ENCODE measurements around the gene RAB24. TPM values are rescaled to one million over a fixed set of nuclear protein-coding genes. Genes with fewer than 3 reads are reported as not detected.

RAB24 gene
- total RNA-seq, 1 donor from 2014 or later: 15.9 TPM

DNA sequence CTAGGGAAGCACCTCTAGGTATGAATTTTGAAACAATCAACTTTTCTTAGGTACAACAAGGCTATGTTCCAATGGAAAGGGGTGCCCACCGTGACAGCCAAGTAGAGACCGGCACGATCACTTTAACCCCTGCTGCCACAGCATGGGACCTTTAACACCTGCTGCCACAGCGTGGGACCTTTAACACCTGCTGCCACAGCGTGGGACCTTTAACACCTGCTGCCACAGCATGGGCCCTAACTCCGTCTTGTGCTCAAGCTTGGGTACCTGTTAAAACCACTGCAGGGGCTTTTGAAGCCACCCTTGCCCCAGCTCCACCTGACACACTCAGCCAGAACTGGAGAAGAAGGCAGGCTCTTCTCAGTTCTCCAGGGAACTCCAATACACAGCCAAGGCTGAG lies 26.4 kb upstream of the RAB24 start:
- DNase-seq (ENCODE audit: low spot score): no peak
- Mint-ChIP-seq H3K27ac (ENCODE audit: unreplicated experiment) (no peak overlapping the region), H3K36me3 (ENCODE audit: low read depth, unreplicated experiment) (peaks cover 36% of the 10 kb centered on the region), H3K4me1 (ENCODE audit: unreplicated experiment) (peaks cover 18% of the 10 kb centered on the region), H3K4me3 (ENCODE audit: unreplicated experiment) (no peak overlapping the region), H3K9me3 (ENCODE audit: unreplicated experiment) (no peaks in the 10 kb centered on the region), H3K27me3 (ENCODE audit: unreplicated experiment) (peaks cover 13% of the 10 kb centered on the region)
- TF ChIP-seq, protein P1, sequence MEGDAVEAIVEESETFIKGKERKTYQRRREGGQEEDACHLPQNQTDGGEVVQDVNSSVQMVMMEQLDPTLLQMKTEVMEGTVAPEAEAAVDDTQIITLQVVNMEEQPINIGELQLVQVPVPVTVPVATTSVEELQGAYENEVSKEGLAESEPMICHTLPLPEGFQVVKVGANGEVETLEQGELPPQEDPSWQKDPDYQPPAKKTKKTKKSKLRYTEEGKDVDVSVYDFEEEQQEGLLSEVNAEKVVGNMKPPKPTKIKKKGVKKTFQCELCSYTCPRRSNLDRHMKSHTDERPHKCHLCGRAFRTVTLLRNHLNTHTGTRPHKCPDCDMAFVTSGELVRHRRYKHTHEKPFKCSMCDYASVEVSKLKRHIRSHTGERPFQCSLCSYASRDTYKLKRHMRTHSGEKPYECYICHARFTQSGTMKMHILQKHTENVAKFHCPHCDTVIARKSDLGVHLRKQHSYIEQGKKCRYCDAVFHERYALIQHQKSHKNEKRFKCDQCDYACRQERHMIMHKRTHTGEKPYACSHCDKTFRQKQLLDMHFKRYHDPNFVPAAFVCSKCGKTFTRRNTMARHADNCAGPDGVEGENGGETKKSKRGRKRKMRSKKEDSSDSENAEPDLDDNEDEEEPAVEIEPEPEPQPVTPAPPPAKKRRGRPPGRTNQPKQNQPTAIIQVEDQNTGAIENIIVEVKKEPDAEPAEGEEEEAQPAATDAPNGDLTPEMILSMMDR (IDR thresholded peaks at IDR 0.05; ENCODE audit: unreplicated experiment): no peak

DNA sequence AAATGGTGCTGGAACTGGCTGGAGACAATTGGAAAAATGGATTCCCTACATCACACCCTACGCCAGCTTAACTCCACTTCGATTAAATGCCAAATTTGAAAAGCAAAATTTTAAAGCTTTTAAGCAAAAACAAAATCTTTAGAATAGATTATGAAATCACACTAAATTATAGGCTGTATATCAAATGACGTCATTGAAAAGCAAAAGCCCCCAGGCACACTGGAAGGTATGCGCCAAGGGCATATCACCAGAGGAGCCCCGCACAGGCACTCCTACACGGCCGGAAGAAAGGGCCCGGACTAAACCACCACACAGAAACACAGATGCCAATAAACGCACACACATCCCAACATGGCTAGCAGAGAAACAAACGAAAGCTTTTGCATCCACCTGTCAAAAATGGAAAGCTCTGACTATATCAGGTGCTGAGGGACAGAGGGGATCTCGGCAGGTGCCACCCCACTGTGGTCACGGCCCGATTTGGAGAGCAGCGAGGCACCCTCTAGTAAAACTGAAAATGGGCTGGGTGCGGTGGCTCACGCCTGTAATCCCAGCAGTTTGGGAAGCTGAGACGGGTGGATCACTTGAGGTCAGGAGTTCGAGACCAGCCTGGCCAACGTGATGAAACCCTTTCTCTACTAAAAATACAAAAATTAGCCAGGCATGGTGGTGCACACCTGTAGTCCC lies 25.2 kb upstream of the RAB24 start:
- Mint-ChIP-seq H3K27me3 (ENCODE audit: unreplicated experiment) (peaks cover 8% of the 10 kb centered on the region), H3K27ac (ENCODE audit: unreplicated experiment) (no peak overlapping the region), H3K36me3 (ENCODE audit: low read depth, unreplicated experiment) (peaks cover 31% of the 10 kb centered on the region), H3K4me1 (ENCODE audit: unreplicated experiment) (peaks cover 18% of the 10 kb centered on the region), H3K9me3 (ENCODE audit: unreplicated experiment) (no peaks in the 10 kb centered on the region), H3K4me3 (ENCODE audit: unreplicated experiment) (no peak overlapping the region)
- no peak for DNase-seq (ENCODE audit: low spot score)
- TF ChIP-seq, protein P1 (IDR thresholded peaks at IDR 0.05; ENCODE audit: unreplicated experiment): no peak

DNA sequence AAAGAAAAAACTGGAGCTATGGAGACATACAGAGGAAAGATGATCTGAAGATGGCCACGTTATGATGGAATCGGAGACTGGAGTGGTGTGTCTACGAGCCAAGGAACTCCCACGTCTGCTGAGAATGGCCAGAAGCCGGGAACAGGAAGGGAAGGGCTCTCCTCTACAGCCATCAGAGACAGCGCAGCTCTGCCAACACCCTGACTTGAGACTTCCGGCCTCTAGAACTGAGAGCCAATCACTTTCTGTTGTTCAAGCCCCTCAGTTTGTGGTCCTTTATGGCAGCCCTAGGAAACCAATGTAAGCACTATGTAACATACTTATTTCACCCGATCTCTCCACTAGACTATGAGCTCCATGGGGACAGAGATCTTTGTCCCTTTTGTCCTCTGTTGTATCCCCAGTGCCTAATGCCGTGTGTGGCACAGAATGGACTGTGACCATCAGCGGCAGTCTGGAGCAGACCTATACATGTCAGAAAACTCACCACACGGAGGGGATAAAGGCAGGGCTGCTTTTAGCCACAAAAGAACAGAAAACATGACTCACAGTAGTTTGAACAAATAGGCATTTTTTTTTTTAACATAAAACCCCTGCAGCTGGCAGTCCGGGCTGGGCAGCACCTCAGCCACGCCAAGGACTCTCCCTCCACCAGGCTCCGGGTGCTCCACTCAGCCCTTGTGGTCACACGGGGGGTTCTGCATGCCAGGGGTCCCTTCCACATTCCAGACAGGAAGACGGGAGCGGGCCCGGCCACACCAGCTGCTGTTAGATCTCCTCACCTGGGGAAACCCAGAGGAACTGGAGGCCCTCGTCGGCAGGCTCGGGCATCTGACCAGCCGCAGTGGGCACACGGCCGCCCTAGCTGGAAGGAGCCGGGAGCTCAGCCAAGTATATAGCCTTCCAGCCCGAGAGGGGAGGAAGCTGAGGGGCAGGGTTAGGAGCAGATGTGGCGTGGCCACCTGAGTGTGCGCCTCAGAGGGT lies 24.3 kb upstream of the RAB24 start:
- Mint-ChIP-seq H3K27me3 (ENCODE audit: unreplicated experiment) (peaks cover 4% of the 10 kb centered on the region), H3K4me1 (ENCODE audit: unreplicated experiment) (peaks cover 15% of the 10 kb centered on the region), H3K36me3 (ENCODE audit: low read depth, unreplicated experiment) (peaks cover 25% of the 10 kb centered on the region), H3K27ac (ENCODE audit: unreplicated experiment) (no peak overlapping the region), H3K4me3 (ENCODE audit: unreplicated experiment) (no peak overlapping the region), H3K9me3 (ENCODE audit: unreplicated experiment) (no peaks in the 10 kb centered on the region)
- DNase-seq (ENCODE audit: low spot score): no peak
- TF ChIP-seq, protein P1 (IDR thresholded peaks at IDR 0.05; ENCODE audit: unreplicated experiment): no peak

DNA sequence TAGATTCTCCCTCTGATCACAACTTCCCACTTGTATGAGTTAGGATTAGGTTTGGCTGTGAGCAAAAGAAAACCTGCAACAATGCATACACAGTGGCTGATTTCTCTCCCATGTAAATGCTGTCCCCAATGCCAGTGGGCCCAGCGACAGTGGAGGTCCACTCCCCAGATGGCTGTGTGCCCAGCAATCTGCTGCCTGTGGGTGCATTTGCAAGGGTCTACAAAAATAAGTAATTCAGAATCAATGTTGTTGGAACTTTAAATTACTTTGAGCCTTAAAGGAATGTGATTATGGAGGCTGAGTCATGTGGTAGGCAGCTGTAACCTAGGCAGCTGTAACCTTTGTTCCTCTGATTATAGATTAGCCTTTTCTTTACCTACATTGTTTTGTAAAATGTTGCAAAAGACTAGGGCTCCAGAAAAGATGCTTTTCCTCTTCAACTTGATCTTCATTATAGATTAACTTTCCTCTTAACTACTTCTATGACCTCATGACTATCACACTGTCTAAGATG lies 22.4 kb upstream of the RAB24 start:
- Mint-ChIP-seq H3K4me3 (ENCODE audit: unreplicated experiment) (no peak overlapping the region), H3K9me3 (ENCODE audit: unreplicated experiment) (no peaks in the 10 kb centered on the region), H3K36me3 (ENCODE audit: low read depth, unreplicated experiment) (peaks cover 21% of the 10 kb centered on the region), H3K27ac (ENCODE audit: unreplicated experiment) (no peak overlapping the region), H3K27me3 (ENCODE audit: unreplicated experiment) (peaks cover 4% of the 10 kb centered on the region), H3K4me1 (ENCODE audit: unreplicated experiment) (peaks cover 3% of the 10 kb centered on the region)
- DNase-seq (ENCODE audit: low spot score): no peak
- TF ChIP-seq, protein P1 (IDR thresholded peaks at IDR 0.05; ENCODE audit: unreplicated experiment): no peak
